Dermis blood vessel endothelial cell (primary cell): Measurements from ENCODE around the gene MTA3. TPM values are rescaled to one million over a fixed set of nuclear protein-coding genes. Genes with fewer than 3 reads are reported as not detected.
"Not testable (repeated sequence)": the region's sequence is repeated elsewhere in the genome, so short reads cannot be mapped to it uniquely, and the experiment has no call there.

Source experiments
- DNase-seq: peaks from one replicate; pipeline ENCODE4 v3.0.0; 2010
- total RNA-seq: library from RNA; depleted of rRNA; stranded (reverse); fragments of >200 nt; gene quantifications from 2 replicates; pipeline ENCODE4 v1.2.3, GENCODE V29; 2014

Gene MTA3
- total RNA-seq, 1 donor from 2014 or later: 31.0 TPM

DNA sequence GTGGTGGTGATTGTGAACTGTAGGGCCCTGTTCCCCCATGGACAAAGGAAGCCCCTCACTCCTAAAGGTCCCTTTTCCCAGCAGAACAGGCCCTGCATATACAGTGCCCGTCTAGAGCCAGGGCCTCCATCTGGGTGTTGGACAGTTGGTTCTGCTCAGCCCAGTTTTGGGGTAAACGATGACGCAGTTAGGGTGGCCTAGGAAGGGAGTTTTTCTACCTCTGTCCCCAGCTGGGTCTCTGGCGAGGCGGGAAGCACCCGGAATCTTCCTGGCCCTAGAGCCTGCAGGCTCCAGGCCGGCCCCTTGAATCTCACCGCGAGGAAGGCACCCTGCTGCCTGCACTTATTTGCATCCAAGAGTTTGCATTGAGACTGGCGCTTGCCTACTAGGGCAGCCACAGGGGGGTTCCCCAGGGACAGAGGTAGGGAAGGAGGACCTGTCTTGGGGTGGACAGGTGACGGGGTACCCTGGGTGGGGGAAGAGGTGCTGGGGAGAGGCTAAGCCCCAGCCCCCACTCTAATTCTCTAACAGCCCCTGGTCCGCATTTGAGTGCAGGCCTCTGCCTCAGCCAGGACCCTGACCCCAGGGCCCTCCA lies 529 bp upstream of the MTA3 start:
- DNase-seq: no peak

DNA sequence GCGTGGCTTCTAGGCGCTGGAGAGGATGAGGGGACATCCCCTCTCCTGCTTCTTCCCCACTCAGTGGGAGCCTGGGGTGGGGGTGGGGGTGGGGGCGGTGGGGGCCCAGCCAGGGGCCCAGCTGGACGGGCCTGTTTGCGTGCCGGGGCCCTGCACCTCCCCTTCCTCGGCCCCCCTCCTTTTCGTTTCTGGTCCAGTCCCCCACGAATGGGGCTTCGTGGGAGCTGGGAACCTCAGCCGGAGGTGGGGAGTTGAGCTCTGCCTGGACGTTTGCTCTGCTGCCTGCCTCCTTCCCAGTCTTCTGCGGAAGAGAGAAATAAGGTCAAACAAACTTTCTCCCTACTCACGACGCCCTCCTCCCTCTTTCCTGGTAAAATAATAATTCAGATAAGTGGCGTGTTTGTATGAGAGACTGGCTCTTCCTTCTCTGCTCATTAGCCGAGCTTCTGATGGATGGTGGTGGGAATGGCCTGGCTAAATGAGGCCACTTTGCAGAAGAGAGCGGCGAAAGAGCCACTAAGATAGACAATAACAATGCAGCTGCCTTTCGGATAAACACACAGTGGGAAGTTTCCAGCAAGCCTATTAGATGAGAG lies 782 bp downstream of the MTA3 start:
- peak; percentile 29 for DNase-seq

DNA sequence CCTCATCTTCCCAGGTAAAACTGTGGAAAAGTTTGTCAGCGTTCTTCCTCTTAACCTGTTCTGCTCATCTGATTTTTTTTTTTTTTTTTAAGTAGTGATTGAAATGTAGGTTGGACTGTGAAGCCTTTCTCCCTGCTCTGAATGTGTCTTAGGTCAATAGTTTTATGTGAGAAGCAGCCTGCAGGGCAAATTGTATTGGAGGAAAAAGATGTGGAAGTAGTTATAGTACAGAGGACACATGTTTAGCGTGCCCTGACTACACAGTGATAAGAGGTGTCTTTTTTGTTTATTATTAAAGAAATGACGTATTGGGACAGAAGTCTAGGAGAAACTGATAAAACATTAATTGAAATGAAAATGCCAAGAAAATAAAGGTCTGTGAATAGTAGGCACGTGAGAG lies 1.5 kb downstream of the MTA3 start:
- DNase-seq: peak; percentile 70

DNA sequence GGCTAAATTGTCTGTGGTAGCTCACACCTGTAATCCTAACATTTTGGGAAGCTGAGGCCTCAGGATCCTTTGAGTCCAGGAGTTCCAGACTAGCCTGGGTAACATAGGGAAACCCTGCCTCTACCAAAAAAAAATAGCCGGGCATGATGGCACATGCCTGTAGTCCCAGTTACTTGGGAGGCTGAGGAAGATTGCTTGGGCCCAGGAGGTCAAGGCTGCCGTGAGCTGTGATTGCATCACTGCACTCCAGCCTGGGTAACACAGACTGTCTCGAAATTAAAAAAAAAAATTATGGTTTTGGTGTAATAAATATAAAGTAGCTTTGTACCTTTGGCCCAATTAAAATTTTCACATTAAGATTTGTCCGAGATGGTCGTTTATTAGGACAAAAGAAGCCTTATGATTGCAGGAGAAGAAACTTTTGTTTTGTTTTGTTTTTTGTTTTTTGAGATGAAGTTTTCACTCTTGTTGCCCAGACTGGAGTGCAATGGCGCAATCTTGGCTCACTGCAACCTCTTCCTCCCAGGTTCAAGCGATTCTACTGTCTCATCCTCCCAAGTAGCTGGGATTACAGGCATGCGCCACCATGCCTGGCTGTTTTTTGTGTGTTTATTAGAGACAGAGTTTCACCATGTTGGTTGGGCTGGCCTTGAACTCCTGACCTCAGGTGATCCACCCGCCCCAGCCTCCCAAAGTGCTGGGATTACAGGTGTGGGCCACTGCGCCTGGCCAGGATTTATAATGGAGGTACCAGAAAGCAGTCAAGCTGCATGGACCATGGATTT lies 4.1 kb downstream of the MTA3 start:
- DNase-seq: no peak

DNA sequence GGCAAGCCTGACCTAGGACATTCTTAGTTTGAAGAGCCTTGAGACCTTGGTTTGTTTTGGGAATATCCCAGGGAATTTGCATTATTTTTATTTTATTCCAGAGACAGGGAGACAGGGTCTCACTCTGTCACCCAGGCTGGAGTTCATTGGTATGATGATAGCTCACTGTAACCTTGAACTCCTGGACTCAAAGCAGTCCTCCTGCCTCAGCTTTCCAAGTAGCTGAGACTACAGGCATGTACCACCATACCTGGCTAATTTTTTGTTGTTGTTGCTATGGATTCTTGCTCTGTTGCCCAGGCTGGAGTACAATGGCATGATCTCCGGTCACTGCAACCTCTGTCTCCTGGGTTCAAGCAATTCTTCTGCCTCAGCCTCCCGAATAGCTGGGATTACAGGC lies 4.8 kb downstream of the MTA3 start:
- DNase-seq: no peak

DNA sequence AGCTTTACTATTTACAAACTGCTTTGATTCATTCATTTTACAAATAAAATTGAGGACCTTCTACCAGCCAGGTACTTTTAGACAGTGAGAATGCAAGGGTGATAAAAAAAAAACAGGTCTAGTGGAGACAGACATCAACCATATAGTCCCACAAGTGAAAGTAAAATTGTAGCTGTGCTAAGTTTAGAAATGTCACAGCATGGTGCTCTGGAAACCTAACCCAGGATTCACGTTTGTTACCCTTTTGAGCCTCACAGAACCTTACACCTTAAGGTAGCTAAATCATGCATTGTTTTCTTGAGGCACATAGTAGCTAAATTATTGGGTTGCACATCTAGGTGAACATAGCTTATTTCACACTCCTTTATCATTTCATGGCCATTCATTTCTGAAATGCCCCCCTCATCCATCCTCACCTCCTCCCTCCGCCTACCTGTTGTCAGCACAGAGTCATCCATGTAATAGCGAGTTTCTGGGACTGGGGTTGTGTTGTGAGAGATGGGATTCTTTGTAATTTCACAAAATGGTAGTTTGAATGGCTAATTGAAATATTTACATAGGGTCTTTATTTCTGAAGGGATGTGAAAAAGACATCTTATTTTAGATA lies 7.1 kb downstream of the MTA3 start:
- DNase-seq: no peak

DNA sequence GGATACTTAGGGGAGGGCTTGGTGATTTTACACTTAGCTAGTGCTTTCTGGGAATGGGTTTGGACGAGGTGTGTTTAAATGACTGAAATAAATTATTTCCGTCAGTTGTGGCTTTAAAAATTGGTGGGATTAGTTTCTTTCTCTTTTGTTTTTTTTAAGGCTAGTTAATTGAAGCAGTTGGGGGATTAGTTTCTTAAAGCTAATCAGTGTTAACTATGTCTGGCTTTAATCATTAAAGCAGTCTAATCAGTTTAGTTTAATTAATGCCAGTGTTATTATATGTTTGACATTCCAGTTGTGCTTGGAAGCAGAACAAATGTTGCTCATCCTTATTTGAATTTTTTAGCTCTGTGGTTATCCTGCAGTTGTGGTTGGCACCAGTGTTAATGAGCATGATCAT lies 10.2 kb downstream of the MTA3 start:
- no peak for DNase-seq

DNA sequence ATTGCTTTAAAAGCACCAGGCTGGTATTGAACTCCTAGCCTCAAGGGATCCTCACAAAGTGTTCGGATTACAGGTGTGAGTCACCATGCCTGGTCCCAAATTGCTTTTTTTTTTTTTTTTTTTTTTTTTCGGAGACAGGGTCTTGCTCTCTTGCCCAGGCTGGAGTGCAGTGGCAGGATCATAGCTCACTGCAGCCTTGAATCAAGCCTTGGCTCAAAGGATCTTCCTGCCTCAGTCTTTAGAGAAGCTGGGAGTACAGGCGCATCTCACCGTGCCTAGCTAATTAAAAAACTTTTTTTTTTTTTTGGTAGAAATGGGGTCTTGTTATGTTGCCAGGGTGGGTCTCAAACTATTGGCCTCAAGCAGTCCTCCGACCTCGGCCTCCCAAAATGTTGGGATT lies 12.8 kb downstream of the MTA3 start:
- no peak for DNase-seq

DNA sequence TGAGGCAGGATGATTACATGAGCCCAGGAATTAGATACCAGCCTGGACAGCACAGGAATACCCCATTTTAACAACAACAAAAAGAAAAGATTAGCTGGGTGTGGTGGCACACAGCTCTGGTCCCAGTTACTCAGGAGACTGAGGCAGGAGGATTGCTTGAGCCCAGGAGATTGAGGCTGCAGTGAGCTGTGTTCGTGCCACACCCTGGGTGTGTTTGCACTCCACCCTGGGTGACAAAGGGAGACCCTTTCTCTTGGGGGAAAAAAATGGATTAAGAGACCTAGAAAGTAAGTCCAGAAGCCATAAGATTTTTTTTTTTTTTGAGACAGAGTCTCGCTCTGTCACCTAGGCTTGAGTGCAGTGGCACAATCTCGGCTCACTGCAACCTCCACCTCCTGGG lies 16.2 kb downstream of the MTA3 start:
- DNase-seq: not testable (repeated sequence)

DNA sequence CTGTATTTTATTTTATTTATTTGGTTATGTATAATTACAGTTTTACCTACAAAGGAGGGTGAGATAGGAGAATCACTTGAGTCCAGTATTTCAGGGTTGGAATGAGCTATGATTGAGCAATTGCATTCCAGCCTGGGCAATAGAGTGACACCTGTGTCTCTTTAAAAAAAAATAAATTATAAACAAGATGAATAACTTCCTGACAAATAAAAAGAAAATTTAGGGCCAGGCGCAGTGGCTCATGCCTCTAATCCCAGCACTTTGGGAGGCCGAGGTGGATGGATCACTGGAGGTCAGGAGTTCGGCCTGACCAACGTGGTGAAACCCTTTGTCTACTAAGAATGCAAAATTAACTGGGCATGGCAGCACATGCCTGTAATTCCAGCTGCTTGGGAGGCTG lies 17.3 kb downstream of the MTA3 start:
- no peak for DNase-seq

DNA sequence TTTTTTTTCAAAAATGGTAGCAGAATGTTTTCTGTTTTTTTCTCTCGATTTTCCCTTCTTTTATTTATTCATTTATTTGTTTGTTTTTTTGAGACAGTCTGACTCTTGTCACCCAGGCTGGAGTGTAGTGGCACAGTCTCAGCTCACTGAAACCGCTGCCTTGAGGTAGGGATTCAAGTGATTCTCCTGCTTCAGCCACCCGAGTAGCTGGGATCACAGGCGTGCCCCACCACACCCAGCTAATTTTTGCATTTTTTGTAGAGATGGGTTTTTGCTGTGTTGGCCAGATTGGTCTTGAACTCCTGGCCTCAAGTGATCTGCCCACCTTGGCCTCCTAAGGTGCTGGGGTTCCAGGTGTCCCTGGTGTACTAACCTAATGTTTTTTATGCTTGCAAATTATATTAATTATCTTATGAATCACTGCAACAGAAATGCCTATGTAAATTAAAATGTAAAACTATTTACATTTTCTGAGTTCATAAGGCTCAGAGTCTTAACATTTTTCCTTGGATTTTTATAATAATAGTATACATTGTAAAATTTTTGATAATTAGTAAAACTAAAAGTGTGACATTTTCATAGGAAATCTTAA lies 19.2 kb downstream of the MTA3 start:
- no peak for DNase-seq

DNA sequence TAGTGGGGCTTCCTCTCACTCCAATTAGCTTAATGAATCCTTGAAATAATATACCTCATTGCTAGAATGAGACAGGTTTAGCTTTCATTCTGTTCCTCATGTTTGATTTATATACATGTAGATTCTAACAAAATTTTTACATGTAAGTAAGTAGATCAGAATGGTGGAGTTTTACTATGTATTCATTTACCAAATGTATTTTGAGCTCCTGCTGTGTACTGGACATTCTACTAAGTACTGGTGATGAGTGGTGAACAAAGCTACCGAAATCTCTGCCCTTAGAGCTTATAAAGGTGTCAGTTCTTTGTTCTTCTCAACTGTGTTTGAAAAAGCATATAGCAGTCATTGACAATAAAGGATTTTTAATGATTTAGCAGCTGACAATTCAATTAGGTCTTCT lies 19.7 kb downstream of the MTA3 start:
- DNase-seq: no peak

DNA sequence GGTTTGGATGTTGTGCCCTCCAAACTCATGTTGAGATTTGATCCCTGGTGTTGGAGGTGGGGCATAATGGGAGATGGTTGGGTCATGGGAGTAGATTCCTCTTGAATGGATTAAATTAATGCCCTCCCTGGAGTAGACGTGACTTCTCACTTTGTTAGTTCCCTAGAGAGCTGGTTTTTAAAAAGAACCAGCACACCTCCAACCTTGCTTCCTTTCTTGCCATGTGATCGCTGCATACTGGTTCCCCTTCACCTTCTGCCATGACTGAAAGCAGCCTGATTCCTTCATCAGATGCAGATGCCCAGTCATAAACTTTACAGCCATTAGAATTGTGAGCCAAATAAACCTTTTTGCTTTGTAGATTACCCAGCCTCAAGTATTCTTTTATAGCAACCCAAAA lies 21.7 kb downstream of the MTA3 start:
- no peak for DNase-seq

DNA sequence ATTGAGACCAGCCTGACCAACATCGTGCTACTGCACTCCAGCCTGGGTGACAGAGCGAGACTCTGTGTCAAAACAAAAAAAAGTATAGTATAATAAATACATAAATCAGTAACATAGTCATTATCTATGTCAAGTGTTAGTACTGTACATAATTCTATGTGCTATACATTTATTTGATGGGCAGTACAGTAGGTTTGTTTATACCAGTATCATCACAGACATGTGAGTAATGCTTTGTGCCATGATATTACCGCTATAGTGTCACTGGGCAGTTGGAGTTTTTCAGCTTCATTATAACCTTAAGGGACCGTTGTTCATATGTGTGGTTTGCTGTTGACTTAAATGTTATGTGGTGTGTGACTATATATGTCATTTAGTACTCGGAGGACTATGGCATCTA lies 24.9 kb downstream of the MTA3 start:
- DNase-seq: no peak

DNA sequence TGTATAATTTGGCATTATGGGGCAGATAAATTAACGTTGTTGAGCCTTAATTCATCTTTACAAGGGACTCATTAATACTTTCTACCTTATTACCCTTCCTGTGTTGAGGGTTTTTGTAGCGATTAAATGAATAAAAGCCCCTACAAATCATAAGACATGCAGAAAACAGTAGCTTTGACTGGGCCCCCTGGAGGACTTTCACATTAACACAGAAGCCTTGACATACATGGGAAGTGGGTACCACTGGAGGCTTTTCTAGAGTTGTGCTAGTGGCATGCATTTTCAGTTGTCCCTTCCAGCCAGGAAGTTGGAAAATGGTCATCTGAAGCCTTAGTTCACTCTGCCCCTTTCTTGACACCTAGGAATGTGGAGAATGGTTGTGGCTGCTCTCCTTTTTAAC lies 30.2 kb downstream of the MTA3 start:
- DNase-seq: no peak

DNA sequence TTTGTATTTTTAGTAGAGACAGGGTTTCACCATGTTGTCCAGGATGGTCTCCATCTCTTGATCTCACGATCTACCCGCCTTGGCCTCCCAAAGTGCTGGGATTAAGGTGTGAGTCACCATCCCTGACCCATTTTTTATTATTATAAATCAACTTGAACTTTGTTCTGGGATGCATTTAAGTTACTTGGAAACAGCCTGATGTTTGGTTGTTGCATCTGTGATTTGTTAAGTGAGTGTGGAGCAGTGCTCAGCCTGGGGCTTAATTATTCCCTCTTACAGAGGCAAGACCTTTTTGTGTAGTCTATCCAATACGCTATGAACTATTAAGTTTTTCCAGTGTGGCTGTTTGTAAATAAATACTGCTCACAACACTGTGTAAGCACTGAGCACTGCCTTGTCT lies 32.6 kb downstream of the MTA3 start:
- DNase-seq: no peak

DNA sequence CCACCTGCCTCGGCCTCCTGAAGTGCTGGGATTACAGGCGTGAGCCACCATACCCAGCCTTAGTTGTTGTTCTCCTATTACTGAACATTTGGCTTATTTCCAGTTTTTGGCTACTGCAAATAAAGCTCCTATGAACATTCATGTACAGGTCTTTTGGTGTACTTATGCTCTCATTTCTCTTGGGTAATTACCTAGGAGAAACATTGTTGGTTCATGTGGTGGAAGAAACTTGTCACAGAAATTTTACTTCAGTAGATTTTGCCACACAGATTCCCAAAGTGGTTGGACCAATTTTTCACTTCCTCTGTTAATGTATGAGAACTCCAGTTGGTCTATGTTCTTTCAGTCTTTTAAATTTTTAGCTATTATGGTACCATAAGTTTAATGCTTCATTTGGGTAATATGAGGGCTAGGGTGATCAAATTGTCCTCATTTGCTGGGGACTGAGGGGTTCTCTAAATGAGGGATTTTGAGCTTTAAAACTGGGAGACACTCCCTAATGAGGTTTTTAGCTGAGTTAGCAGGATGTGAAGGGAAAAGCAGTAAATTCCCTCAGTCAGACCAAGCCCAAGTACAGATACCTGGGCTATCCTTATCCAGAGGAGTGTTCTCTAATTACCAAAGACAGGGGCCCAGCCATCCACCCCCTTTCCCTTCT lies 33.9 kb downstream of the MTA3 start:
- DNase-seq: no peak

DNA sequence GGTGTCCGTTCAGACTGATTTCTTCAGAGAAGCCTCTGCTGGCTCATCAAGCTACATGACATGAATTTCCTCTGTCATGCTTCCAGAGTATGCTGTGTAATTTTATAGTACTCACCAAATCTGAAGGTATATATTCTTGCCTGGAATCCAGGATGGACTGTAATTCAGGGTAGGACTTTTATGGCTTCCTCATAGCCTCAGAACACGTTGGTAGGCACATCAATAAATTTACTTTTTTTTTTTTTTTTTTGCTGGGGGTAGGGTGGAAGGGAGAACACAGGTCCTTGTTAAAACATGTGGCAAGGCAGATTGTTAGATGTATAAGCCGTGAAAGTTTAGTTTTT lies 34.4 kb downstream of the MTA3 start:
- DNase-seq: no peak

DNA sequence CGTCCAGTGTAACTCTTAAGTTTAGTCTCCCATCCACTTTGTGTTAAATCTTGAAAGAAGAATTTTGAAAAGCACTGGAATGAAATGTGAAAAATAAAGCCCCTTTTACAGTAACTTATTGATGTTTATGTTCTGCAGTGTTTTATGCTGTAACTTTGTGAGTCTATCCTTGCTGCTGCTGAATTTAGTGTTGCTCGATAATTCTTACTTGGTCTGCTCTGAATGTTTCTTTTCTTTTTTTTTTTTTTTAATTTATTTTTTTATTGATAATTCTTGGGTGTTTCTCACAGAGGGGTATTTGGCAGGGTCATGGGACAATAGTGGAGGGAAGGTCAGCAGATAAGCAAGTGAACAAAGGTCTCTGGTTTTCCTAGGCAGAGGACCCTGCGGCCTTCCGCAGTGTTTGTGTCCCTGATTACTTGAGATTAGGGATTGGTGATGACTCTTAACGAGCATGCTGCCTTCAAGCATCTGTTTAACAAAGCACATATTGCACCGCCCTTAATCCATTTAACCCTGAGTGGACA lies 36.0 kb downstream of the MTA3 start:
- not testable (repeated sequence) for DNase-seq

DNA sequence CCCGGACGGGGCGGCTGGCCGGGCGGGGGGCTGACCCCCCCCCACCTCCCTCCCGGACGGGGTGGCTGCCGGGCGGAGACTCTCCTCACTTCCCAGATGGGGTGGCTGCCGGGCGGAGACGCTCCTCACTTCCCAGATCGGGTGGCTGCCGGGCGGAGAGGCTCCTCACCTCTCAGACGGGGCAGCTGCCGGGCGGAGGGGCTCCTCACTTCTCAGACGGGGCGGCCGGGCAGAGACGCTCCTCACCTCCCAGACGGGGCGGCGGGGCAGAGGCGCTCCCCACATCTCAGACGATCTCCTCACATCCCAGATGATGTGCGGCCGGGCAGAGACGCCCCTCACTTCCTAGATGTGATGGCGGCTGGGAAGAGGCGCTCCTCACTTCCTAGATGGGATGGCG lies 37.7 kb downstream of the MTA3 start:
- not testable (repeated sequence) for DNase-seq

DNA sequence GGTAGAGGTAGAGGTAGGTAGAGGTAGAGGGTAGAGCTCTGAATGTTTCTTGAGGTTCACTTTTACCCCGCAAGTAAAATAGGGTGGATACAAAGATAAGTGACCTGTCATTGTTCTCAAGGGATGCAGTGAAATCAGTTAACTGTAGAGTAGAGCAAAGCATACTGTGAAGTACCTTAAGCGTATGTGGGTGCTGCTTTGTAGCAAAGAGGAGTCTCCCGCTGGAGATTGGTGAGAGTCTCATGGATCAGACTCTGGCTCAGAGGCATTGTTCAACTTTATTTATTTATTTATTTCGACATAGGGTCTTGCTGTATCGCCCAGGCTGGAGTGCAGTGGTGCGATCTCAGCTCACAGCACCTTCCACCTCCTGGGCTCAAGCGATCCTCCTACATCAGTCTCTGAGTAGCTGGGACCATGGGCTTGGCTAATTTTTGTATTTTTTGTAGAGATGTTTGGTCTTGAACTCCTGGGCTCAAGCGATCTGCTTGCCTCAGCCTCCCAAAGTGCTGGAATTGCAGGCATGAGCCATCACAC lies 38.7 kb downstream of the MTA3 start:
- no peak for DNase-seq

DNA sequence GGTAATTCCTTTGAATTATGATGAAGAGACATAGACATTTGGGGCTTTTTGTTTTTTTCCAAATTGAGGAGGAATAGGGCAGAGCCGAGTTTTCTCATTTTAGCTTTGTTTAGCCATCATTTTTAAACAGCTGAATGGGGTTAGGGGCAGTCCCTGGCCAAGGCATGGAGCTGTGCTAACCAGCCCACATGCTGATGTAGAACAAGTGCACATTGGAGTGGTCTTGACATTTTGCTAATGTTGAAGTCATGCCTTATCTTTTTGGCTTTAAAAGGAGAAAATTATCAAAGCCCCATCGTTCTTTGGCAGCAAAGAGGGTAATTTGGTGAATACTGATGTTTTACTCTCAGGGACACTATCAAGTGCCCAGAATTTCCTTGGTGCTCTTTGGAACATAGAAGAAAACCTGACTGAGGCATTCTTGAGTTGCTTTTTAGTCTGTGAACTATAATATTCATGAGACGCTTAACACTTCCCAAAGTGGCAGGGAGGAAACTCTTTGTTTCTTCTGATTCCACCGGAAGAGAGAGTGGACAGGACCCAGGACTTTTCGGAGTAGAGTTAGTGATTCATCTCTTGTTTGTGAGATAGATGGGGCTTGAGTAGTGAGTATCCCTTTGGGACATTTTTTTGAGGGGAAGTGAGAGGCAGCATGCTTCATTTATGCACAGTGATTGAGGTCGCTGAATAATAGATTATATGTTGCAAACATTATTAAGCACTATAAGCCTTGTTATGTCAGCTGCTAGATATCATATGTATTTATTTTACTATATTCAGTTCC lies 45.0 kb downstream of the MTA3 start:
- DNase-seq: peak; percentile 50
